GM15510 (cell line): ENCODE results near the gene SLC25A21.

Source experiments
- POLR2A ChIP-seq: IDR thresholded peaks from 3 replicates; pipeline ENCODE4 v1.6.1; 2011; ENCODE audit warnings: borderline replicate concordance; ENCODE audit not compliant: insufficient read length; ENCODE audit errors: extremely low read depth

SLC25A21 gene

GRCh38 chr14:36713960-36714703, 458.3 kb downstream of the SLC25A21 start:
- TF ChIP-seq POLR2A: no peak

DNA sequence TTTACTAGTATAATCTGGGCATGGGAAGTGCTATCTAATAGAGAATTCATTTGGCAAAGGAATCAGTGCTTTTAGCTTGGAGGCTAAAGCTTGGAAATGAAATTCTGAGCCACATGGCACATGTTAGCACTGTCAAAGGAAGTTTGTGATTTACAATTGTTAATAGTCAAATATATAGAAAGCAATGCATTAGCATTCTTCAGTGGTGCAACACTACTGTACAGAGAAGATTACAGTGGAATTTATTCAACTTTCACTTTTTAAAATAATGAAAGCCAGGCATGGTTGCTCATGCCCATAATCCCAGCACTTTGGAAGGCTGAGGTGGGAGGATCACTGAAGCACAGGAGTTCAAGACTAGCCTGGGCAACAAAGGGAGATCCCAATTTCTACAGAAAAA, 464.8 kb downstream of the SLC25A21 start:
- TF ChIP-seq POLR2A: no peak

- TF ChIP-seq POLR2A: no peak
Observed at GRCh38 chr14:36702474-36702873, 469.9 kb downstream of the SLC25A21 start.

GRCh38 chr14:36701132-36701531, 471.3 kb downstream of the SLC25A21 start:
- TF ChIP-seq POLR2A: no peak

GRCh38 chr14:36700651-36701050, 471.8 kb downstream of the SLC25A21 start:
- TF ChIP-seq POLR2A: no peak

GRCh38 chr14:36690311-36691040, 481.9 kb downstream of the SLC25A21 start:
- no peak for TF ChIP-seq POLR2A

GRCh38 chr14:36684946-36685345, 487.5 kb downstream of the SLC25A21 start:
- no peak for TF ChIP-seq POLR2A

- TF ChIP-seq POLR2A: no peak
Observed at GRCh38 chr14:36683083-36683724, 489.2 kb downstream of the SLC25A21 start.

- TF ChIP-seq POLR2A: no peak
Observed at GRCh38 chr14:36682338-36682737, 490.1 kb downstream of the SLC25A21 start.

DNA sequence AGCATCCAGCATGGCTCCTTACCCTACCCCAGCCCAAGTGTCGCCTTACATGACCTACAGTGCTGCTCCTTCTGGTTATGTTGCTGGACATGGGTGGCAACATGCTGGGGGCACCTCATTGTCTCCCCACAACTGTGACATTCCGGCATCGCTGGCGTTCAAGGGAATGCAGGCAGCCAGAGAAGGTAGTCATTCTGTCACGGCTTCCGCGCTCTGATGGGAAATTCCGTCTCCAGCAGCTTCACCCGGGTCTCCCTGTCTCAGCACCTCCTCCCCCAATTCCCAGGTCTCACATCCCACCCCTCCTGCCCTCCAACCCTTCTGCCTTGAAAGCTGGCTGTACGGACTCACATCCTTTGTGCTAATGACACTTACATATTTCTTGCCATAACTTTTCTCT, 496.2 kb downstream of the SLC25A21 start:
- TF ChIP-seq POLR2A: no peak

GRCh38 chr14:36675581-36675980, 496.8 kb downstream of the SLC25A21 start:
- TF ChIP-seq POLR2A: no peak

GRCh38 chr14:36674659-36675058, 497.7 kb downstream of the SLC25A21 start:
- no peak for TF ChIP-seq POLR2A

GRCh38 chr14:36672095-36672494, 500.3 kb downstream of the SLC25A21 start:
- TF ChIP-seq POLR2A: no peak

- no peak for TF ChIP-seq POLR2A
Observed at GRCh38 chr14:36671149-36671548, 501.3 kb downstream of the SLC25A21 start.

GRCh38 chr14:36667679-36668078, 504.7 kb downstream of the SLC25A21 start:
- TF ChIP-seq POLR2A: no peak
